MG63 (cell line): ENCODE data around the gene CGB8. TPM values are rescaled to one million over a fixed set of nuclear protein-coding genes. Genes with fewer than 3 reads are reported as not detected.
"Not testable (repeated sequence)": the region's sequence is repeated elsewhere in the genome, so short reads cannot be mapped to it uniquely, and the experiment has no call there.

Experiments
- DNase-seq: peaks from one replicate; pipeline ENCODE4 v3.0.0-alpha.2; 2020
- H3K27me3 ChIP-seq: fragments of 250-450 bp; sonication (Bioruptor Pico); 2 replicates; pipeline ENCODE4 v1.5.1; 2020; ENCODE audit warnings: mild to moderate bottlenecking, moderate library complexity
- H3K36me3 ChIP-seq: fragments of 250-450 bp; sonication (Bioruptor Pico); 2 replicates; pipeline ENCODE4 v1.5.1; 2020; ENCODE audit warnings: mild to moderate bottlenecking, moderate library complexity
- H3K4me3 ChIP-seq: fragments of 250-450 bp; sonication (Bioruptor Pico); 2 replicates; pipeline ENCODE4 v1.5.1; 2020; ENCODE audit warnings: mild to moderate bottlenecking, moderate library complexity
- H3K9me3 ChIP-seq: fragments of 250-450 bp; sonication (Bioruptor Pico); 2 replicates; pipeline ENCODE4 v1.5.1; 2020; ENCODE audit warnings: mild to moderate bottlenecking, moderate library complexity
- total RNA-seq: library from RNA; depleted of rRNA; stranded (reverse); fragments of >200 nt; shearing (Covaris generic); gene quantifications from 2 replicates; pipeline ENCODE4 v1.2.3, GENCODE V29; 2014; ENCODE audit warnings: low replicate concordance; rRNA removed

Gene CGB8
- not detected in 2 replicates for total RNA-seq

- not testable (repeated sequence) for H3K4me3 ChIP-seq, H3K27me3 ChIP-seq, H3K36me3 ChIP-seq, DNase-seq, H3K9me3 ChIP-seq
Observed at GRCh38 chr19:49049011-49049410, at the start of gene CGB8. Gene CGB8 (minus strand): TSS chr19:49049111. CDS start chr19:49048739, 372 bp downstream.

DNA sequence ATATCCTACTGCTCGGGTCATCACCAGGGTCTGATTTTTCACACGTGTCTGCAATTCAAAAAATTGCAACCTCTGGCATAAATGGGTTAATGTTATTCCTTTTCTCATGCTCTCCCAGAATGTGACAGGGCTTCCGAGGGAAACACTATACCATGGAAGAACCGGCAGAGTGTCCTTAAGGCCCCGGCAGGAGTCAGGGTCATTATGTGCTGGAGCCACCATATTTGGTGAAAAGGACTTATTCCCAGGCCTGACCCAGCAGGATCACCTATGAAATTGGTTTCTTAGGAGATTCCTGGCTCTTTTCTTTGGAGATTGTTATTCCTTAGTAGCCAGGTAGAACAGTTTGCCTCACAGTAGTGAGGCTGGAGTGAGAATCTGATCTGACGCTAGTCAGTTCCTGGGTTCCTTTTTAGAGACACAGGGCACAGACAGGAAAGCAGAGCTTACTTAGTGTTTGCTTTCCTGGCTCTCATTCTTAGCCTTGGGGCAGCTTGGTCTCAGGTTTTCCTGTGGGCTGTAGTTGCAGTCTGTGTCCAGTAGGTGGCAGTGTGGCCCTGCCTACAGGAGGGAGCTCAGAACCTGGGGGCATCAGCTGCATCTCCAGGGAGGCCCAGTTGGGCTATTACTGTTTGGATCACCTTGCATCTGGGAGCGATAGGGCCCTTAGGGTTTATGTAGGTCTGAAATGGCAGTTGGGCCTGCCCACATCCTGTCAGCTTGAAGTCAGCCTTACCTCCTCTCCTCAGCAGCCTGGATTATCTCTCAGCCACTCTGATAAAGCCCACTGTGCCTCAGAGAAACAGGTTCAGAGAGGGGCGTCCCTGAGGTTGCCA is 48.8 kb upstream of the CGB8 start:
- Histone ChIP-seq H3K4me3 (no peak overlapping the region), H3K9me3 (no peaks in the 10 kb centered on the region), H3K36me3 (peaks cover 86% of the 10 kb centered on the region), H3K27me3 (no peaks in the 10 kb centered on the region)
- DNase-seq: peak; percentile 68

GRCh38 chr19:49094505-49095482 is 45.9 kb upstream of the CGB8 start:
- Histone ChIP-seq H3K36me3 (peaks cover 93% of the 10 kb centered on the region), H3K27me3 (no peaks in the 10 kb centered on the region), H3K4me3 (no peak overlapping the region), H3K9me3 (no peaks in the 10 kb centered on the region)
- no peak for DNase-seq

DNA sequence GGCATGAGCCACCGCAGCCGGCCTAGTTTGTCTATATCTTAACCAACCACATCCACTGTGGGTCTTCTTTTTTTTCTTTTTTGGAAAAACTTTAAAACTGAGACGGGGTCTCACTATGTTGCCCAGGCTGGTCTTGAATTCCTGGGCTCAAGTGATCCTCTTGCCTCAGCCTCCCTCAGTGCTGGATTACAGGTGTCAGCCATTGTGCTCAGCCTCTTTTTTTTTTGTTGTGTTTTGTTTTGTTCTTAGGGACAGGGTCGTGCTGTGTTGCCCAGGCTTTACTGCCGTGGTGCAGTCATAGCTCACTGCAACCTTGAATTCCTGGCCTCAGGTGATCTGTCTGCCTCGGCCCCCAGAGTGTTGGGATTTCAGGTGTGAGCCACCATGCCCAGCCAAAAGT is 43.8 kb upstream of the CGB8 start:
- no peaks in the 10 kb centered on the region for H3K27me3 ChIP-seq
- H3K36me3 ChIP-seq: peaks cover 93% of the 10 kb centered on the region
- no peaks in the 10 kb centered on the region for H3K9me3 ChIP-seq
- DNase-seq: no peak
- H3K4me3 ChIP-seq: no peak overlapping the region

GRCh38 chr19:49091391-49092038 is 42.6 kb upstream of the CGB8 start:
- DNase-seq: no peak
- Histone ChIP-seq H3K36me3 (peaks cover 93% of the 10 kb centered on the region), H3K9me3 (no peaks in the 10 kb centered on the region), H3K4me3 (no peak overlapping the region), H3K27me3 (no peaks in the 10 kb centered on the region)

DNA sequence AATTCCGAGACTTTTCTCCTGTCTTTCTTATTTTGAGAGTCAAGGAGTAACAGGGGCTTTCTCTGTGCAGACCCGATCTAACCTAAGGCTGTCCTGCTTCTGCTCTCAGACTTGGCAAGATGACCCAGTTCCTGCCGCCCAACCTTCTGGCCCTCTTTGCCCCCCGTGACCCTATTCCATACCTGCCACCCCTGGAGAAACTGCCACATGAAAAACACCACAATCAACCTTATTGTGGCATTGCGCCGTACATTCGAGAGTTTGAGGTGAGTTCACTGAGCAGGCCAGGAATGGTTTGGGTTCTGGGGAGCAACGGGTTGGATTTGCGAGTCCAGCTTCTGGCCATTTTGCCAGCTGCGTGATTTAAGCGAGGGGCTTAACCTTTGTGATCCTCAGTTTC is 37.4 kb upstream of the CGB8 start:
- no peaks in the 10 kb centered on the region for H3K9me3 ChIP-seq
- peak overlapping the region; percentile 99 for H3K4me3 ChIP-seq
- H3K27me3 ChIP-seq: no peaks in the 10 kb centered on the region
- H3K36me3 ChIP-seq: peaks cover 58% of the 10 kb centered on the region
- no peak for DNase-seq

GRCh38 chr19:49085868-49086232 is 36.9 kb upstream of the CGB8 start:
- DNase-seq: no peak
- no peaks in the 10 kb centered on the region for H3K9me3 ChIP-seq
- H3K4me3 ChIP-seq: peak overlapping the region; percentile 99
- no peaks in the 10 kb centered on the region for H3K27me3 ChIP-seq
- H3K36me3 ChIP-seq: peaks cover 53% of the 10 kb centered on the region

GRCh38 chr19:49085020-49085867 is 36.3 kb upstream of the CGB8 start, which contains the start of gene SNRNP70:
Gene SNRNP70 (plus strand): TSS chr19:49085451. CDS start chr19:49086415, 964 bp downstream.
- H3K9me3 ChIP-seq: no peaks in the 10 kb centered on the region
- peak; percentile 99 for DNase-seq
- H3K36me3 ChIP-seq: peaks cover 47% of the 10 kb centered on the region
- H3K4me3 ChIP-seq: peak within 1 kb of the TSS; percentile 99
- no peaks in the 10 kb centered on the region for H3K27me3 ChIP-seq

DNA sequence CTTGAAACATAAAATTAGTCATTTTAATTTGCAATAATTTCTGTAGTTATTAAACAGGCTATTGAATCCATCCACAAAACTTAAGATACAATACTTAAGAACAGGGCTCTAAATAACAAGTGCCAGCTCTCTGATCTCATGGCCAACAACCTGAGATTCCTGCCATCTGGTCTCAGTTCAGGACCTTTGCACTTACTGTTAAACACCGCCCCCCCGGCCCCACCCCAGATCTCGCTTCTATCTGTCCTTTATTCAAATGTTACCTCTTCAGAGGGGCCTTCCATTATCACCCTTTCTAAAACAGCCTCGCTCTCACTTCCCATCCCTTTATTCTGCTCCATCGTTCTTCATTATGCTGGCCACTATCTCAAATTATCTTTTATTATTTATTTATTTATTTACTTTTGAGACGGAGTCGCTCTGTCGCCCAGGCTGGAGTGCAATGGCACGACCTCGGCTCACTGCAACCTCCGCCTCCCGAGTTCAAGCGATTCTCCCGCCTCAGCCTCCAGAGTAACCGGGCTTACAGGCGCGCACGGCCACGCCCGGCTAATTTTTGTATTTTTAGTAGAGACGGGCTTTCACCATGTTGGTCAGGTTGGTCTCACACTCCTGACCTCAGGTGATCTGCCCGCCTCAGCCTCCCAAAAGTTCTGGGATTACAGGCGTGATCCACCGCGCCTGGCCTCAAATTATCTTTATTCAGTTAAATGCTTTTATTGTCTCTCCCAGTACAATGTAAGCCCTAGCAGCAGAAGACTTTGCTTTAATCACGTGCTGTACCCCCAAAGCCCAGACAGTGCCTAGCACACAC is 35.5 kb upstream of the CGB8 start:
- Histone ChIP-seq H3K4me3 (peak overlapping the region; percentile 99), H3K9me3 (no peaks in the 10 kb centered on the region), H3K27me3 (no peaks in the 10 kb centered on the region), H3K36me3 (peaks cover 41% of the 10 kb centered on the region)
- DNase-seq: no peak

DNA sequence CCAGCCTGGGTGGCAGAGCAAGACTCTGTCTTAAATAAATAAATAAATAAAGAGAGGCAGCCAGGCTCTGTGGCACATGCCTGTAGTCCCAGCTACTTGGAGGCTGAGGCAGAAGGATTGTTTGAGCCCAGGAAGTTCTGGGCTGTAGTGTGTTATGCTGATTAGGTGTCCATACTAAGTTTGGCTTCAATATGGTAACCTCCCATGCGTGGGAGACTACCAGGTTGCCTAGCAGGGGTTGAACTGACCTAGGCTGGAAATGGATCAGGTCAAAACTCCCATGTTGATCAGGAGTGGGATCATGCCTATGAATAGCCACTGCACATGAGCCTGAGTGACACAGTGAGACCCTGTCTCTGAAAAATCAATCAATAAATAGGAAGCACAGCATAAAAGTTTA is 32.4 kb upstream of the CGB8 start:
- no peaks in the 10 kb centered on the region for H3K9me3 ChIP-seq
- no peak for DNase-seq
- peaks cover 9% of the 10 kb centered on the region for H3K36me3 ChIP-seq
- no peaks in the 10 kb centered on the region for H3K27me3 ChIP-seq
- no peak overlapping the region for H3K4me3 ChIP-seq

GRCh38 chr19:49080392-49080791 is 31.5 kb upstream of the CGB8 start:
- Histone ChIP-seq H3K4me3 (no peak overlapping the region), H3K27me3 (no peaks in the 10 kb centered on the region), H3K36me3 (peaks cover under 1% of the 10 kb centered on the region), H3K9me3 (no peaks in the 10 kb centered on the region)
- DNase-seq: no peak

DNA sequence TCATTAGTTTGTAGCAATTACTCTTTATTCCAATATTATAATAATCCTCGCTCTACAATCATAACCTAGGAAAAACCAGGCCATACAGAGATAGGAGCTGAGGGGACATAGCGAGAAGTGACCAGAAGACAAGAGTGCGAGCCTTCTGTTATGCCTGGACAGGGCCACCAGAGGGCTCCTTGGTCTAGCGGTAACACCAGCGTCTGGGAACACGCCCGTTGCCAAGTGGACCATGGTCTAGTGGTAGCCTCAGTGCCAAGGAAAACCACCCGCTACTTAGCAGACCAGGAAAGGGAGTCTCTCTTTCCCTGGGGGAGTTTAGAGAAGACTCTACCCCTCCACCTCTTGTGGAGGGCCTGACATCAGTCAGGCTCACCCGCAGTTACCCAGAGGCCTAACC is 26.0 kb upstream of the CGB8 start:
- H3K36me3 ChIP-seq, H3K9me3 ChIP-seq, H3K4me3 ChIP-seq: not testable (repeated sequence)
- peaks cover 18% of the 10 kb centered on the region for H3K27me3 ChIP-seq
- DNase-seq: peak; percentile 80

DNA sequence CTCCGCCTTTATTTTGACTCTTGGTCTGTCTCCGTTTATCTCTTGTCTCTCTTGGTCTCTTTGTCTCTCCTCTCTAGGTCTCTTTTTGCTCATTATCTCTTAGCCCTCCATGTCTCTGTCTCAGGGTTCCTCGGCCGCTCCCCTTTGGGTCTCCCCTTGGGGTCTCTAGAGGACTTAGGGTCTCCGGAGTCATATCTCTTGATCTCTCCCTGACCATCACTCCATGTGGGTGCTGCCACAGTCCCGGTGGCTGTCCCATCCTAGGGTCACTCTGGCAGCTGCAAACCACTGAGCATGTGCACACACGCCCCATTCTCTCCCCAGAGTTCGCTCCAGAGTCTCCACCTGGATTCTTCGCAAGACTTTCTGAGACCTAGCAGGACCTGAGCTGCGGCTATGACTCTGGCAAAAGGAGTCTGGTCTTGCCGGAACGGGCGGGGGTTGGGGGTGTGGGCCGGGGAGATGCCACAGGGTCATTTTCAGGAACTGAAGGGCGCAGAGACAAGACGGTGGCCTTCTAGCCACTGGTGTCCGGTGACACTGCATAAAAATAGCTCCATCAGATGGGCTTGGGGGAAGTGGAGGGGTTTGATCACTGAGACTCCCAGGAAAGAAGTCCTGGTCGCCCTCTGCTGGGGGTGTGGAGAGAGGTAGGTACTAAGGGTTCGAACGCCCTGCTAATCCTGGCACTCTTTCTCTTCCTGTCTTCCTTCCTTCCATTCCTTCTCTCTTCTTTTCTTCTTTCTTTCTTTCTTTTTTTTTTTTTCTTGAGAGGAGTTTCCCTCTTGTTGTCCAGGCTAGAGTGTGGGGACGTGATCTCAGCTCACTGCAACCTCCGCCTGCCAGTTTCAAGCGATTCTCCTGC is 24.8 kb upstream of the CGB8 start:
- peaks cover 21% of the 10 kb centered on the region for H3K27me3 ChIP-seq
- DNase-seq: peak; percentile 38

GRCh38 chr19:49071860-49072547 is 23.1 kb upstream of the CGB8 start:
- peak; percentile 28 for DNase-seq
- H3K27me3 ChIP-seq: peaks cover 33% of the 10 kb centered on the region
- no peaks in the 10 kb centered on the region for H3K9me3 ChIP-seq
- H3K4me3 ChIP-seq: no peak overlapping the region
- no peaks in the 10 kb centered on the region for H3K36me3 ChIP-seq

More for the DNA sequence above, 24.8 kb upstream of the CGB8 start:
- H3K9me3 ChIP-seq: no peaks in the 10 kb centered on the region
- no peaks in the 10 kb centered on the region for H3K36me3 ChIP-seq
- H3K4me3 ChIP-seq: no peak overlapping the region
